GM23248 (cell line): ENCODE data around the gene CALY. TPM values are rescaled to one million over a fixed set of nuclear protein-coding genes. Genes with fewer than 3 reads are reported as not detected.

ENCODE experiments used
- DNase-seq: peaks from one replicate; pipeline ENCODE4 v3.0.0-alpha.2; 2015
- H2AFZ ChIP-seq: fragments of 200-600 bp; sonication (generic); 2 replicates; pipeline ENCODE4 v1.6.1; 2016; ENCODE audit warnings: antibody characterized with exemption
- H3F3A ChIP-seq: fragments of 200-600 bp; sonication (generic); 2 replicates; pipeline ENCODE4 v1.6.1; 2016; ENCODE audit warnings: mild to moderate bottlenecking, antibody characterized with exemption, mixed run types; ENCODE audit not compliant: insufficient read depth
- H3K27ac ChIP-seq: fragments of 200-600 bp; sonication (generic); 2 replicates; pipeline ENCODE4 v1.5.1; 2016; ENCODE audit warnings: mild to moderate bottlenecking
- H3K27me3 ChIP-seq: fragments of 200-600 bp; sonication (generic); replicated peaks from 2 replicates; pipeline ENCODE4 v1.6.1; 2016; ENCODE audit warnings: mild to moderate bottlenecking; ENCODE audit not compliant: insufficient read depth
- H3K36me3 ChIP-seq: fragments of 200-600 bp; sonication (generic); 2 replicates; pipeline ENCODE4 v1.6.1; 2016; ENCODE audit warnings: low read depth, mild to moderate bottlenecking
- H3K4me1 ChIP-seq: fragments of 200-600 bp; sonication (generic); 2 replicates; pipeline ENCODE4 v1.6.1; 2016; ENCODE audit warnings: mild to moderate bottlenecking; ENCODE audit not compliant: insufficient read depth
- H3K4me2 ChIP-seq: fragments of 200-600 bp; sonication (generic); one replicate; pipeline ENCODE4 v1.6.1; 2016; ENCODE audit warnings: mild to moderate bottlenecking; ENCODE audit not compliant: unreplicated experiment
- H3K4me3 ChIP-seq: fragments of 200-600 bp; sonication (generic); 2 replicates; pipeline ENCODE4 v1.5.1; 2016; ENCODE audit warnings: mild to moderate bottlenecking
- H3K79me2 ChIP-seq: fragments of 200-600 bp; sonication (generic); 2 replicates; pipeline ENCODE4 v1.6.1; 2016; ENCODE audit warnings: mild to moderate bottlenecking; ENCODE audit not compliant: insufficient read depth
- H3K9ac ChIP-seq: fragments of 200-600 bp; sonication (generic); 2 replicates; pipeline ENCODE4 v1.6.1; 2016; ENCODE audit warnings: mild to moderate bottlenecking
- H3K9me2 ChIP-seq: fragments of 200-600 bp; sonication (generic); 2 replicates; pipeline ENCODE4 v1.6.1; 2016; ENCODE audit warnings: mixed run types, mild to moderate bottlenecking, moderate library complexity; ENCODE audit not compliant: insufficient read depth
- H3K9me3 ChIP-seq: fragments of 200-600 bp; sonication (generic); one replicate; pipeline ENCODE4 v1.6.1; 2017; ENCODE audit warnings: low read depth
- H4K20me1 ChIP-seq: fragments of 200-600 bp; sonication (generic); 2 replicates; pipeline ENCODE4 v1.6.0; 2016; ENCODE audit not compliant: insufficient read depth
- EZH2 ChIP-seq: fragments of 200-600 bp; sonication (generic); IDR thresholded peaks from 2 replicates; pipeline ENCODE4 v1.6.1; 2018; ENCODE audit warnings: antibody characterized with exemption, mild to moderate bottlenecking; ENCODE audit not compliant: insufficient read depth, poor library complexity, severe bottlenecking
- EZH2phosphoT487 ChIP-seq: fragments of 200-600 bp; sonication (generic); IDR thresholded peaks from 2 replicates; pipeline ENCODE4 v1.6.1; 2018; ENCODE audit warnings: antibody characterized with exemption, moderate library complexity, mild to moderate bottlenecking, low read depth; ENCODE audit not compliant: insufficient read depth
- WGBS, 2 experiments: methylation state at CpG; one replicate each; pipeline ENCODE4 v1.1.6; 2015 to 2017; ENCODE audit warnings: low lambda C conversion rate in 2 of 2, low coverage in 1 of 2; ENCODE audit errors: missing lambda C conversion rate in 2 of 2; 5-methylcytosine and 5-hydroxymethylcytosine counted together
- in situ Hi-C: fragments of 300-500 bp; cut with MboI; formaldehyde crosslinking; loops from 2 replicates; pipeline ENCODE4 v1.15.0; 2020
- polyA plus RNA-seq: library from polyadenylated mRNA; unstranded; fragments of >200 nt; fragmentation: Nextera tagmentation; extraction: Ambion mirVana; gene quantifications from 2 replicates; pipeline ENCODE4 v1.2.1, GENCODE V29; 2016
- total RNA-seq: library from RNA; depleted of rRNA; stranded (reverse); fragments of >200 nt; shearing (Covaris generic); gene quantifications from 2 replicates; pipeline ENCODE4 v1.2.3, GENCODE V29; 2014

CALY gene
- total and polyA plus RNA-seq, 2 experiments from 2014 or later: 0.86 TPM; not detected in 1

DNA sequence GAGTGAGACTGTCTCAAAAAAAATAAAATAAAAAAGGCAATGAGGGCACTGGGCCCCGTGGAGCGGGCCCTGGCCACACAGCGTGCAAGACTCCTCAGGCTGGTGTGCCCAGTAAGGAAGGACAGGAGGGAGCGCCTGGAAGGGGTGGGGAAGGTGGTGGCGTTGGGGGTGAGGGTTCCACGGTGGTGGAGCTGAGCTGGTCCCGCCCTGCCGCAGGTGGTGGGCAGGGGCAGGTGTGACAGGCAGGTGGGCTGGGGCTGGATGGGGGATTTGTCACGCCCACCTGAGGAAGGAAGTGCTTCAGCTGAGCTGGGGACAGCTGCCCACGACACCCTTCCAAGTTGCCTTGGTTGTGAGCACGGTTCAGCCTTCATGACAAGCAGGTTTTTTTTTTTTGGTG, 9.7 kb upstream of the CALY start:
- in situ Hi-C loops: no loop called here
- TF ChIP-seq EZH2: no peak
- TF ChIP-seq EZH2phosphoT487: no peak

DNA sequence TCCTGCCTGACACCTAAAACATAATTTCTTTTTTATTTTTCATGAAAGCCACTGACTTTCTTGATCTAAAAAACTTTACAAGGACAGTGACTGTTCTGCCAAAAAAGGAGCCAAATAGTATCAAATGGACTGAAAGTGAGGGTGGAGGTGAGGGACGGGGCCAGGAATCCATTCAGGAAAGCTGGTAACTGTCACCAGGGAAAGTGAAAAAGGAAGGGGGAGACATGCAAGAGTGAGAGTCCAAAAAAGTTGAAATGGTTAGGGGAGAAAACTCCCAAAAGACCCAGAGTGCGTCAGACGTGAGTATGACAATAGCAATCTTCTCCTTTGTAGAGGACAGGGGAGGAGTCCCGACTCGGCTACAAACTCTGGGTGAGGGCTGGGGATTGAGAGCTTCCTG, 7.5 kb upstream of the CALY start:
- H3K27me3 ChIP-seq: peaks cover 25% of the 10 kb centered on the region
- no peak overlapping the region for H2AFZ ChIP-seq
- H3K9me3 ChIP-seq: no peaks in the 10 kb centered on the region
- H3K9ac ChIP-seq: no peak overlapping the region
- no peak overlapping the region for H3K4me3 ChIP-seq
- no peaks in the 10 kb centered on the region for H3K36me3 ChIP-seq
- TF ChIP-seq EZH2: no peak
- TF ChIP-seq EZH2phosphoT487: no peak
- no peak for DNase-seq
- no peaks in the 10 kb centered on the region for H3F3A ChIP-seq
- H3K27ac ChIP-seq: no peak overlapping the region
- no peaks in the 10 kb centered on the region for H3K79me2 ChIP-seq
- WGBS, 2 experiments: 48 to 54% methylated on average over 5 of the region's 5 CpGs
- H3K4me1 ChIP-seq: no peaks in the 10 kb centered on the region
- in situ Hi-C loops: no loop called here
- no peak overlapping the region for H3K4me2 ChIP-seq
- H3K9me2 ChIP-seq: no peaks in the 10 kb centered on the region
- no peaks in the 10 kb centered on the region for H4K20me1 ChIP-seq

More for the DNA sequence above, 9.7 kb upstream of the CALY start:
- H3F3A ChIP-seq: no peaks in the 10 kb centered on the region
- no peak for DNase-seq
- H4K20me1 ChIP-seq: no peaks in the 10 kb centered on the region
- no peaks in the 10 kb centered on the region for H3K4me1 ChIP-seq
- H3K4me3 ChIP-seq: no peak overlapping the region
- H3K79me2 ChIP-seq: no peaks in the 10 kb centered on the region
- WGBS, 2 experiments: 34 to 57% methylated on average over 7 to 11 of the region's 11 CpGs
- no peaks in the 10 kb centered on the region for H3K9me2 ChIP-seq
- H3K9me3 ChIP-seq: no peaks in the 10 kb centered on the region
- H3K4me2 ChIP-seq: no peak overlapping the region
- no peak overlapping the region for H3K9ac ChIP-seq
- no peaks in the 10 kb centered on the region for H3K36me3 ChIP-seq
- peaks cover 25% of the 10 kb centered on the region for H3K27me3 ChIP-seq
- no peak overlapping the region for H2AFZ ChIP-seq
- H3K27ac ChIP-seq: no peak overlapping the region

DNA sequence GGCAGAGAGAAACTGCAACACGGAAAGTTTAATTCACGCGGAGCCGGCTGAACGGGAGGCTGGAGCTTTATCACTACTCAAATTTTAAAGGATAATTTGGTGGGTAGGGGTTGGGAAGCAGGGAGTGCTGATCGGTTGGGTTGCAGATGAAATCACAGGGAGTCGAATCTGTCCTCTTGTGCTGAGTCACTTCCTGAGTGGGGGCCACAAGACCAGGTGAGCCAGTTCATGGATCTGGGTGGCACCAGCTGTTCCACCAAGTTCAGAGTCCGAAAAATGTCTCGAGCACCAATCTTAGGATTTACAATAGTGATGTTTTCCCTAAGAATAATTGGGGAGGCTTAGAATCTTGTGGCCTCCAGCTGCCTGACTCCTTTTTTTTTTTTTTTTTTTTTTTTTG, 6.9 kb upstream of the CALY start:
- Histone ChIP-seq H2AFZ (no peak overlapping the region), H3K4me1 (no peaks in the 10 kb centered on the region), H3K4me2 (no peak overlapping the region), H3K9ac (no peak overlapping the region), H4K20me1 (no peaks in the 10 kb centered on the region), H3K27me3 (peaks cover 25% of the 10 kb centered on the region), H3K27ac (no peak overlapping the region), H3F3A (no peaks in the 10 kb centered on the region), H3K79me2 (no peaks in the 10 kb centered on the region), H3K36me3 (no peaks in the 10 kb centered on the region), H3K9me3 (no peaks in the 10 kb centered on the region), H3K4me3 (no peak overlapping the region), H3K9me2 (no peaks in the 10 kb centered on the region)
- 59 to 63% methylated on average over 9 of the region's 9 CpGs for WGBS, 2 experiments
- no peak for TF ChIP-seq EZH2
- no peak for TF ChIP-seq EZH2phosphoT487
- DNase-seq: no peak
- in situ Hi-C loops: no loop called here

DNA sequence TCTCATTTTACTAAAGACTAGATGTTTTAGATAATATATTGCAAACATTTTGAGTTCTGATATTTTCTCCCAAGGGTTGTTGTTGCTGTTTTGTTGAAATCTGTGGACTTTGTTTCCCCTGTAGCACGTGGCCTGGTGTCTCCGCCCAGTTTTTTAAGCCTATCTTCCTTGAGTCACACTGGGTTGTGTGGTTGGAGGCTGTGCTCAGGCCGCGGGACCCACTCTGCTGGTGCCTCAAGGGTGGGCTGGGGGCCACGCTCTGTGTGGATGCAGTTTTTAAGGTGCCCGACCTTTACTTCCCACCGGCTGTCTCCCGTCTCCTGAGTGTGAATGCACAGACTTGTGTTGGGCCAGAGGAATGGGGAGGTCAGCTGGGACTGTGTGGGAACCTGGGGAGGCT, 6.2 kb upstream of the CALY start:
- H3K9ac ChIP-seq: no peak overlapping the region
- H3K27ac ChIP-seq: no peak overlapping the region
- no peak overlapping the region for H3K4me3 ChIP-seq
- H3K79me2 ChIP-seq: no peaks in the 10 kb centered on the region
- 59 to 60% methylated on average over 8 of the region's 8 CpGs for WGBS, 2 experiments
- DNase-seq: no peak
- H3K9me3 ChIP-seq: no peaks in the 10 kb centered on the region
- in situ Hi-C loops: no loop called here
- H3K4me1 ChIP-seq: no peaks in the 10 kb centered on the region
- TF ChIP-seq EZH2phosphoT487 (no peak), EZH2 (no peak)
- no peaks in the 10 kb centered on the region for H3F3A ChIP-seq
- no peaks in the 10 kb centered on the region for H4K20me1 ChIP-seq
- H2AFZ ChIP-seq: no peak overlapping the region
- H3K36me3 ChIP-seq: no peaks in the 10 kb centered on the region
- H3K9me2 ChIP-seq: no peaks in the 10 kb centered on the region
- peaks cover 25% of the 10 kb centered on the region for H3K27me3 ChIP-seq
- H3K4me2 ChIP-seq: no peak overlapping the region

DNA sequence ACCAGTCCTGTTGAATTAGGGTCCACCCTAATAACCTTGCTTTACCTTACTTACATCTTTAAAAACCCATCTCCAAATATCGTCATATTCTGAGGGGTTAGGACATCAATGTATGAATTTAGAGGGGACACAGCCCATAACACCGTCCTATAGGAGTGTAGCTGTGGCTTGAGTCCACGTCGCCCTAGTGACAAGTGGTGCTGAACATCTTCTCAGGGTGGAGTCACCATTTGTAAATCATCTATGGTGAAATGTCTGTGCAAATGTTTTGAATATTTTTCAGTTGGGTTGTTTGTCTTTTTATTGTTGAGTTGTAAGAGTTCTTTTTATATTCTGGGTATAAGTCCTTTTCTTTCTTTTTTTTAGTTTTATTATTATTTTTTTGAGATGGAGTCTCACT, 5.3 kb upstream of the CALY start:
- H3K4me3 ChIP-seq: no peak overlapping the region
- in situ Hi-C loops: no loop called here
- 28 to 36% methylated on average over 4 of the region's 4 CpGs for WGBS, 2 experiments
- TF ChIP-seq EZH2 (no peak), EZH2phosphoT487 (no peak)
- no peaks in the 10 kb centered on the region for H3F3A ChIP-seq
- H3K4me2 ChIP-seq: no peak overlapping the region
- H3K9ac ChIP-seq: no peak overlapping the region
- no peaks in the 10 kb centered on the region for H3K9me3 ChIP-seq
- no peaks in the 10 kb centered on the region for H3K9me2 ChIP-seq
- H3K79me2 ChIP-seq: no peaks in the 10 kb centered on the region
- no peaks in the 10 kb centered on the region for H3K36me3 ChIP-seq
- no peak overlapping the region for H3K27ac ChIP-seq
- H4K20me1 ChIP-seq: no peaks in the 10 kb centered on the region
- no peaks in the 10 kb centered on the region for H3K4me1 ChIP-seq
- no peak for DNase-seq
- H2AFZ ChIP-seq: no peak overlapping the region
- H3K27me3 ChIP-seq: peaks cover 33% of the 10 kb centered on the region
